G401 (cell line): ENCODE results near the gene SPINK4. TPM values are rescaled to one million over a fixed set of nuclear protein-coding genes. Genes with fewer than 3 reads are reported as not detected.

Experiments used
- DNase-seq: peaks from one replicate; pipeline ENCODE4 v3.0.0-alpha.2; 2015; ENCODE audit warnings: low spot score
- in situ Hi-C: cut with HindIII; loops from 2 replicates; pipeline ENCODE4 v1.10.0; 2016; ENCODE audit warnings: low sequenced_read_pairs, mixed read lengths
- total RNA-seq: library from RNA; depleted of rRNA; stranded (reverse); fragments of >200 nt; shearing (Covaris generic); gene quantifications from 2 replicates; pipeline ENCODE4 v1.2.3, GENCODE V29; 2014

The SPINK4 gene
- total RNA-seq, 1 experiment from 2014 or later, result not detected

DNA sequence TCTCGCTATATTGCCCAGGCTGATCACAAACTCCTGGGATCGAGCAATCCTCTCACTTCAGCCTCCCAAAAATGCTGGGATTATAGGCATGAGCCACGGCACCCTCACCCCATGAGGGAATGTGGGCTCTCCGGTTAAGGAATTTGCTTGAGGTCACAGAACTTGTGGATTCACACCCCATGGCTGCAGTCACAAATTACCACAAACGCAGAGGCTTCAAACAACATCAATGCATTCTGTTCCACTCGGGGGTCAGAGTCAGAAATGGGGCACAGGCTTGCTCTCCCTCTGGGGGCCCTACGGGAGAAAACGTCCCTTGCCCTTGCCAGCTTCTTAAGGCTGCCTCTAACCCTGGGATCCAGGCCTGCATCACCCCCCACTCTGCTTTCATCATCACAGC lies 12.2 kb upstream of the SPINK4 start:
- in situ Hi-C loops, result no loop called here

DNA sequence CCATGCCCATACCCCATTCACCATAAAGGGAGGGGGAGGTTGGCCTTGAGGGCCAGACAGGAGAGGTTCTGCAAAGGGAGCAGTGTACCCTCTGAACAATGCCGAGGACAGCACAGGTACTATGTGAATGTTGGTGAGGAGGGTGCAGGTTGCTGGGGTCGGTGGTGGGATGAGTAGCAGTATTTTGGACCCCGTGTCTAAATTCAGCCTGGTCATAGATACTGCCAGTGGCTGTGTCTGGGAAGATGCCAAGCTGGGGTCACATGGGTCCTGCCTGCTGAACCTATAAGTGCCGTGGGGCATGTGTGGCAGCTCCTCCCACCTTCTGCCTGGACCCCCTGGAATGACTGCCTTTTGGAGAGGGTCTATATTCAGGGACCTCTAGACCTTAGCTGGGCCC lies 11.4 kb upstream of the SPINK4 start:
- DNase-seq, result no peak
- in situ Hi-C loops, result no loop called here

More for the DNA sequence above, 12.2 kb upstream of the SPINK4 start:
- DNase-seq, result no peak

DNA sequence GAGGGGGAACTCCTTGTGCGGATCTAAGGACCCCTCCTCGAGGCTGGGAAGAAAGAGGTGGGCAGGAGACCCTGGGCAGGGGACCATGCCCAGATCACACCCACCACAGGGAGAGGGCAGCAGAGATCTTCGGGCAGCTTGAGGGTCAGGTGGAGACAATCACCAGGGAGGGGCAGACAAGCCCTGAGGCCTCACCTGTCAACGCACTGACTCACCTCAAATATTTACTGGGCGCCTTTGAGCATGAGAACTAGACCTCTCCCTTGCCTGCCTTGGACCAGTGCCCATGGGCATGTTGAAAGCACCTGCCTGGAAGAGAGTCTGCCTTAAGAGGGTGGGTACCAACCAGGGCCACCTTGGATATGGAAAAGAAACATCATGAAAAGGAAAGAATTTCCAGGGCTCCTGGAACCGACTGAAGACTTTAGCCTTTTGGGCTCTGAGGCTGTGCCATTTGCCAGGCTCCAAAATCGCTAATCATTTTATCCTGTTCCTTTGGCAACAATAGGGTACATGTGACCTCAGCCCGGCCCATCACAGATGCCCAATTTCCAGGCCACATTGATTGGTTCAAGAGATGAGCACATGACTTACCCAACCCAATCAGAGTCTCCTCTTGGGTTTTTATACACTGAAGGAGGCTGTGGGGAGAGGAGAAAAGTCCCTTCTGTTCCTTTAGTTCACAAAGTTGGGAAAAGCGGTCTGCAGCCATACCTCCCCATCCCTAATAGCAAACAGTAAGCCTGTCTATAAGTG lies 10.4 kb upstream of the SPINK4 start:
- no peak for DNase-seq
- in situ Hi-C loops, result no loop called here

DNA sequence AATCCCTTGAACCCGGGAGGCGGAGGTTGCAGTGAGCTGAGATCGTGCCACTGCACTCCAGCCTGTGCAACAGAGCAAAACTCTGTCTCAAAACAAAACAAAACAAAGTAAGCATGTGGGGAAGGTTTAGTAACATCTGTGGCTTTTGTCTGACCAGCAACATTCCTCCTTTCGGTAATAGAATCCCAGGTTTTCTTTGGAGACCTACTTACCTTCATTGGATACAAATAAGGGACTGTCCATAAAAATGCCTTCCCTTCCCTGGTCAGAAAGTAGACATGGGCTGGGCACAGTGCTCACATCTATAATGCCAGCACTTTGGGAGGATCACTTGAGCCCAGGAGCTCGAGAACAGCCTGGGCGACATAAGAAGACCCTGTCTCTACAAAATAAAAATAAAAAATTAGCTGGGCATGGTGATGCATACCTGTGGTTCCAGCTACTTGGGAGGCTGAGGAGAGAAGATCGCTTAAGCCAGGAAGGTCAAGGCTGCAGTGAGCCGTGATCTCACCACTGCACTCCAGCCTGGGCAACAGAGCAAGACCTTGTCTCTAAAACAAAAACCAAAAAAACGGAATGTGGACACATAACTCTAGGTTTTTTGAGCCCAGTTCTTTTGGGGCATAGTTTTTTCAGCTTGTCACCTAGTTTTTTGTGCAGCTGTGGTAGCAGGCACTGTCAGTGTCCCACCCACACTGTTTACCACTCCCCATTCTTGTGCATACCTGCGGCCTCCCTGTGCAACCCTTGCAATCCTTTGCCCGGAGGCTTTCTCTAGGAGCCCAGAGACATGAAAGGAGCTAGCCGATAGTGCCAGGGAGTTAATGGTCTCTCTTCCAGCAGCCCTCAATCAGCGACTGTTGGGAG lies 9.0 kb upstream of the SPINK4 start:
- no peak for DNase-seq
- in situ Hi-C loops, result no loop called here

DNA sequence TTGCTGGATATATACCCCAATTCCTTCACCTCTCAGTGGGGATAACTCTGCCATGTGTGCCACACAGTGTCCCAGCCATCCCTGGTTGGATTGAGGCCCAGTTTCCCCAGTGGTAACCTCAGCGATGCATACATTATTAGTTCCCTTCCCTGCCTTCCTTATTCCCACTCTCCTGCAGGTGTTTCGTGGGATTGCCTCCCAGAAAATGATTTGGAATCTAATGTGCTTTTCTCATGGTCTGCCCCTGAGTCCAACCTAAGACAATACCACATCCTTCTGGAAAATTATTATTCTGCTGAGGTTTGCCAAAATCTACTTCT lies 8.4 kb upstream of the SPINK4 start:
- no peak for DNase-seq
- in situ Hi-C loops, result no loop called here

DNA sequence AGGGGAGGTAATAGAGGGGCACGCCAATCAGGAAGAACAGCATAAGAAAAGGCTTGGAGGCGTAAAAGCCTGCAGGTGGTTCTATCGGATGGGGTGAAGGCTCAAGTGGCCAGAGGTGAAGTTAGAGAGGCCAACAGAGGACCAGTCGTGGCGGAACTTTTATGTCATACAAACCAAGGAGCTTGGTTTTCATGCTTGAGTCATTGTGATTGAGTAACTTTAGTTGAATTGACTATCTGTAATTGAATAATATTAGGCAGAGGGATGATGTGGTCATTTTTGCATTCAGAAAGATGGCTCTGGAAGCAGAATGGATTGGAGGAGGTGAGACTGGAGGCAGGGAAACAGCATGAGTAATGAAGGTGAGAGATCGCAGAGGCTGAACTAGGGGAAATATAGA lies 7.2 kb upstream of the SPINK4 start:
- in situ Hi-C loops, result no loop called here

DNA sequence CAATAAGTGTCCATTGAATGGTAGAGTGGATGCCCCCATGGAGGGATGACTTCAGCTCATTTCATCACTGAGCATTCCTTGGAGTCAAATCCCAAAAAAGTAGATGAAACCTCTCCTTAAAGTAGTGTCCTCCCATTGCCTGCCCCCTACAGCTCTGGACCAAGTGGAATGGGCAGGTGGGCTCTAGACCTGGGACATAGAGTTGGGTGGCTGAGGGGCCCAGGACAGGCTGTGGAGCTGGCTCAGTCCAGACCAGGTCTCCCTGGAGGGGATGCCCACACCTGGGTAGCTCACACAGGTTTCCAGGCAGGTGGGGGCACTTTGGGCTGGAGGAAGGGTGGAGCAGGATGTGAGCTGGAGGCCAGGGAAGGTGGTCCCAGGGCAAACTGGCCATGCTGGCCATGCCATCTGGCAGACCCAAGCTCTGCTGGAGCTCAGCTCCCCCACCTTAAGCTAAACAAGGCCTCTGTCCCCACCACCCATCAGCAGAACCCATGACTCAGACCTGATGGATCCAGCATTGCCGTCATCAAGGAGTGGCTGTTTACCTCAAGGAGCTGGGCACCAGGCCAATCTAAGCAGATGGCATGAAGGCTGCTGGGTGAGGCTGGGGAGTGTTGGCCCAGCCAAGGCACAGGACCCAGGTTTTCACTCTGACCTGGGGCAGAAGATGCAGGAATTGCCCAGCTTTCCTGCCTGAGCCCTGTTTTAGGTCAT lies 6.2 kb upstream of the SPINK4 start:
- DNase-seq, result peak; percentile 82
- in situ Hi-C loops, result no loop called here

More for the DNA sequence above, 7.2 kb upstream of the SPINK4 start:
- no peak for DNase-seq

DNA sequence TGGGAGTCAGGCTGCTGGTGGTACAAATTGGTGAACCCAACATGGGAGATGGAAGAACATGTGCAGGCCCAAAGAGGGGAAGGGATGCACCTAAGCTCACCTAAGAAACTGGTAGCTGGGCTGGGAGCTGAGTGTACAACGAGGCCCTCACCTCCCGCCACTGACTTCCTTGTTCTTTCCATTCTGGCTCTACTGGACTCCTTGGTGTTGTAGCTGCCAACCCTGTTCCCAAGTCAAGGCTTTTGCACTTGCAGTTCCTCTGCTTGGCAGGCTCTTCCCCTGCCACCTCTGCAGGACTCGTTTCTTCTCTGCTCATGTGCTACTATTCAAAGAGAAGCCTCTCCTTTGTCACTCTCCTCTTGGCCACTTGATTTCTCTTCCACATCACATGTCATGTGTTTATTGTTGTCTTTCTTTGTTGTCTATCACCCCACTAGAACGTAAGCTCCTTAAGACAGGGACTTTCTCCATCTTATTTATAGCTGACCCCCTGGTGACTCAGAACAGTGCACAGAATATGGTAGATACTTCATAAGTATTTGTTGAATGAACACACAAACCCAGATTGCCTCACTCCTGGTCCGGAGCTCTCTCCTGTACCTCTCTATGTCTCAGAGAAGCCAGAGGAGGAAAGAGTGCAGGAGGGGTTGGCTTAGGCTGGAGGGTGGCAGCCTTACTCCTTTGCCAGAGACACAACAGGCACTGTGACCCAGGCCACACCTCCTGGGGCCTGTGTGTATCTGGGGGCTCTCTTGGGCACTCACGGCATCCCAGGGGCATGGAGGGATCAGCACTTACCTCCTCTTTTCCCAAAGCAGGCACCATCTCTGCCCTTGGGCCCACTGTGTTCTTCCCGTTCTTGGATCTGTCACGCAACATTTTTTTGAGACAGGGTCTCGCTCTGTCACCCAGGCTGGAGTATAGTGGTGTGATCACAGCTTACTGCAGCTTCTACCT lies 5.2 kb upstream of the SPINK4 start:
- in situ Hi-C loops, result no loop called here
- DNase-seq, result peak; percentile 7

DNA sequence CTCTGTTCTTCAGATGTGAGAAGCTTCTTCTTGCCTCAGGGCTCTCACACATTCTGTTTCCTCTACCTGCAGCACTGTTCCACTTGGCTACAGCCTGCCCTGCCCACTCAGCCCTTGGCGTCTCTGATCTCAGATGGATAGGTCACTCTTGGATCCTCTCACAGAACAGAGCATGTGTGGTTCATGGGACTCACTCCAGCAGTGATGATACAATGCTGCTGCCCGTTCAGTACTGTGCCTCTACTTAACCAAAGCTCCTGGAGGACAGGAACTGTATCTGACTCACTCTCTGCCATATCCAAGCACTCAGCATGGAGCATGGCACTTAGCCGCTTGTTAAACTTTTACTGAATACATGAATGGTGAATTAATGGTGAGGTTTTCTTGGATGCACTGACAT lies 3.4 kb upstream of the SPINK4 start:
- DNase-seq, result no peak
- in situ Hi-C loops, result no loop called here

DNA sequence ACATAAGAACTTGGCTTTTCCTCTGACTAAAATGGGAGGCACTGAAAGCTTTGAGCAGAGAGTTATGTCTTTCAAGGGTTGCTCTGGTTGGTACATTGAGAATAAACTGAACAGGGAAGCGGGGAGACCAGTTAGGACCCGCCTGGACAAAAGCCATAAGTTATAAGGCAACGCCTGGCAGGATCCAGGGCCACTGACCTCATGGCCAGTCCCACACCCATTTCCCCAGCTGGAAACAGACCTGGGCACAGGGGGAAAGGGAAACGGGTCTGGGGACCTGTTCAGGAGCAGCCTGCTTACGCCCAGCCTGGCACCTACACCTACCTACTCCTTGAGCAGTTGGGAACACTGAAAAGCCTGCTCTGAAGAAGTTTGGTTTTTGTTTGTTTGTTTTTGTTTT lies 1.3 kb downstream of the SPINK4 start:
- in situ Hi-C loops, result no loop called here
- no peak for DNase-seq

DNA sequence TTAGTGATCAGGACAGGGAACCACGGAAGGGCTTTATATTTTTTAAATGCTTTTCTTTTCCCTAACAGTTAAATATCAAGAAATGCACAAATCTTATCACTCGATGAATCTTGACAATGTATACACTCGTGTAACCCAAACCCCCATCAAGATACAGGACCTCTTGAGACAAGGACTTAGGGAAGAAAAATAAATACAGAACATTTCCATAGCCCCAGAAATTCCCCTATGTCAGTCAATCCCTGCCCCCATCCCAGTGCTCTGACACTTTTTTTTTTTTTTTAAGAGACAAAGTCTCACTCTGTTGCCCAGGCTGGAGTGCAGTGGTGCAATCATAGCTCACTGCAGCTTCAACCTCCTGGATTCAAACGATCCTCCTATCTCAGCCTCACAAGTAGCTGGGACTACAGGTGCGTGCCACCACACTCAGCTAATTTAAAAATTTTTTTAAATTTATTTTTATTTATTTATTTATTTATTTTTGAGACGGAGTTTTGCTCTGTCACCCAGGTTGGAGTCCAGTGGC lies 2.7 kb downstream of the SPINK4 start:
- in situ Hi-C loops, result no loop called here

DNA sequence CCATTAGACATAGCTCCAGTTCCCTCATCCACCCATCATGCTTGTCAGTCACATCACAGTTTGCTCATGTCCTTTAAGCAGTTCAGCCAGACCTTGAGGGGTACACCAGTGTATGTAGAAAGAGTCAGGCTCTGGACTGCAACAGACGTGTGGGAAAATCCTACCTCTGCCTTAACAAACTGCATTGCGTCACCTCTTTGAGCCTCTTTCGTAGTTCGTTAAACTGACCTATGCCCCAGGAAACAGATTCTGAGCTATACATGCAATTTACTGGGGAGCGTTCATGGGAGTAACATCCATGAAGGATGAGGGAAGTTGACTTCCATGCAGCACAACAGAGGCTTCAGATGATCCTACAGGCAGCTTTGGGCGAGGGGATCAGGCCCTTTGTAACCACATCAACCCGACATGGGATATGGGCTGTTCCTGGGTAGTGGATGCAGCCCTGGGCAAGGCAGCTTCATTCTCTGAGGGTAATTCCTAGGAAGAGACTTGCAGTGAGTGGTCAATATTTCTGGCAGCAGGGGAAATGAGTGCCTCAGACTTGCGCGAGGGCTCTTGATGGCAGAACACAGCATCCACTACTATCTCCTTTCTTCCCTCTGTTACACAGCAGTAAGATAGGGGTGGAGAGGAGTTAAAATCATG lies 4.3 kb downstream of the SPINK4 start:
- in situ Hi-C loops, result no loop called here
- no peak for DNase-seq

More for the DNA sequence above, 2.7 kb downstream of the SPINK4 start:
- no peak for DNase-seq

DNA sequence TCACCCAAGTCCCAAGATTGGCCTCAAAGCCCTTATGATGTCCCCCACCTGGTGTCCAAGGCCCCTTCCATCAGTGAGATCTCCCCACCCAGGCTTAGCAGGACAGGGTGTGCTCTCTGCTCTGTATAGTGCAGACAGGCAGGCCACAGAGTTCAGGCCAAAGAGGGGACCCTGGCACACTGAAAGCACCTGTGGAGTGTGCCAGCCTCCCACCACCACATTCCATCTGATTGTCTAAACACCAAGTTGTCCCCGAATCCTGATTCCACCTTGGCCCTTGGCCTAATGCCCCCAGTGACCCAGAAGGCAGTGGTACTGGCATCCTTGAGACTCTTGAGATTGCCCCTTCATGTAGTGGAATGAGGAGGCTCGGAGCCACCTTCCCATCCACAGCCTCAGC lies 5.4 kb downstream of the SPINK4 start:
- in situ Hi-C loops, result no loop called here
- no peak for DNase-seq

DNA sequence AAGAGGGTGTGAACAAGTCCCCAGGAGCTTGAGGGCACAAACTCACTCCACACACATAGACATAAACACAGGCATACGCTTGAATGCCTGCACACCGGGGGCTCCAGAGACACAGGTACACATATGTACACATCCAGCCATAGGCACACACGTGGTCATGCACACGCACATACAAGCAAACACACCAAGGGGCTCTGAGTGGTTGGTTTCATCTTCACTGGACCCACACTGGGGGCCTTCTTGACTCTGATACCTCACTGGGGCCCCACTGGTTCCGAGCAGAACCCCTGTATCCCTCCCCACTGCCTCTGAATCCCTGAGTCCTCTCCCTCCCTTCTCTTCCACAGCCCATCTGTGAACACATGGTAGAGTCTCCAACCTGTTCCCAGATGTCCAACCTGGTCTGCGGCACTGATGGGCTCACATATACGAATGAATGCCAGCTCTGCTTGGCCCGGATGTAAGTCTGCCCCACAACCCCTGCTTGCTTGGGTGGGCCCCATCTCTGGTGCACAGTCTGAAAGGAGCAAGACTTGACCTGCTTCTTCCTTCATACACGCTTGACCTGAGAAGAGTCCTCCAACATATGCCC lies 6.4 kb downstream of the SPINK4 start:
- in situ Hi-C loops, result no loop called here
- no peak for DNase-seq

DNA sequence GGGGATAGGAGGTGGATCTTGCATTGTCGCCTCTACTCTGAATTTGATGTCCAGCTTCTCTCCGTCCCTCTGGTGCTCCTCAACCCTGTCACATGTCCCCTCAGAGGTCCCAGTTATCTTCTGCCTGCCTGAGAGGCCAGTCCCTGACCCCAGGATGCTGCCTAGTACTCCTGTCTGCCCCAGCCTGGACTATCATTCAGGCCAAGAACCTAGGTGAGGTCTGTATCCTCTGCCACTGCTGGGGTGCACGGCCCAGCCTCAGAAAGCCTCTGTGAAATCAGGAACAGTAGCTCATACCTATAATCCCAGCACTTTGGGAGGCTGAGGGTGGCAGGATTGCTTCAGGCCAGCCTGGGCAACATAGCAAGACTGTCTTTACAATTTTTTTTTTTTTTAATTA lies 8.6 kb downstream of the SPINK4 start:
- DNase-seq, result no peak
- in situ Hi-C loops, result no loop called here

DNA sequence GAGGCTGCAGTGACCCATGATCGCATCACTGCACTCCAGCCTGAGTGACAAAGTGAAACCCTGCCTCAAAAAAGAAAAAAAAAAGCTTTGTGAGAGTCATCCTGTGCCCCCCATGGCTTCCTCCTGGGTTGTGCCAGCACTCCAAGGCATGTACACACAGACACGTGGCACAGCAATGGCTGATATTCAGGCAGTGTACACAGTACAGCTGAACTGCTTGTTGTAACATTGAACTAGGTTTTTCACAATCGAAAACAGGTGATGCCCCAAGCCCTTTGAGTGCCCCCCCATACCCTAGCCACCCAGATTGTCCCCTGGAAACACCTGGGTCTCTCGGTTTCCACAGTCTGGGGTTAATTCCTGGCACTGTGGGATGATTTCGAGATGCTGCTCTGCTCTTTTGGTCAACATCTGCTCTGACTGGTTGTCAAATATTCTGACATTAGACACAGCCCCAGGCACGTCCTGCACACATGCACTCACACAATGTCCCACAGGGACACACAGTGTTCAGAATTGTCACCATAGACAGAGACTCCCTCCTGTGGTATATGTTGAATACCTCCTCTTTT lies 9.2 kb downstream of the SPINK4 start:
- in situ Hi-C loops, result no loop called here
- DNase-seq, result no peak

DNA sequence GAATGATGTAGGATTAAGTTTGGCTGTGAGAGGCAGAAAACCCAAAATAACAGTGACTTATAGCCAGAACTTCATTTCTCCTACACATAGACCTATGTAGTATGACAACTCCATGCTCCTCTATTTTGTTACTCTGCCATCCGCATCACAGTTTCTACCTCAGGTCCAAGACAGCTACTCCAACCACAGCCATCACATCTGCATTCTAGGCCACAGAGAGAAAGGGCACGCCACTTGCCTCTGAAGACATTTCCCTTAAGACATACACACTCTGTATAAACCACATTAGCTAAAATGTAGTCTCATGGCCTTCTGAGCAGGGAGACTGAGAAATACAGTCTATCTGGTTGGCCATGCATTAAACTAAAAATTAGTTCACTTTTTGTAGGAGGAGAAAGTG lies 10.0 kb downstream of the SPINK4 start:
- in situ Hi-C loops, result no loop called here
- no peak for DNase-seq
